ENCODE measurements around the gene ERICH3. TPM values are rescaled to one million over a fixed set of nuclear protein-coding genes. Genes with fewer than 3 reads are reported as not detected.

The ERICH3 gene
- total RNA-seq, 1 donor from 2014 or later = not detected

GRCh38 chr1:74571891-74572290 lies 101.7 kb downstream of the ERICH3 start:
- no peak overlapping the region for H3K27ac Mint-ChIP-seq
- no peaks in the 10 kb centered on the region for H3K4me1 Mint-ChIP-seq (ENCODE audit: low read depth)
- no peaks in the 10 kb centered on the region for H3K27me3 Mint-ChIP-seq (ENCODE audit: low read depth)
- intact Hi-C loops (cut with micrococcal nuclease) = no loop called here
- H3K4me3 Mint-ChIP-seq (ENCODE audit: low read depth) = no peak overlapping the region
- no peak for DNase-seq (ENCODE audit: low spot score)
- no peaks in the 10 kb centered on the region for H3K9me3 Mint-ChIP-seq
- H3K36me3 Mint-ChIP-seq (ENCODE audit: low read depth) = no peaks in the 10 kb centered on the region

- no peak for DNase-seq (ENCODE audit: low spot score)
These were observed 102.1 kb downstream of the ERICH3 start for GRCh38 chr1:74571493-74571800.

GRCh38 chr1:74570797-74571492 lies 102.6 kb downstream of the ERICH3 start:
- intact Hi-C loops (cut with micrococcal nuclease) = no loop called here
- no peak overlapping the region for H3K4me3 Mint-ChIP-seq (ENCODE audit: low read depth)
- H3K36me3 Mint-ChIP-seq (ENCODE audit: low read depth) = no peaks in the 10 kb centered on the region
- H3K9me3 Mint-ChIP-seq = no peaks in the 10 kb centered on the region
- H3K4me1 Mint-ChIP-seq (ENCODE audit: low read depth) = no peaks in the 10 kb centered on the region
- H3K27ac Mint-ChIP-seq = no peak overlapping the region
- H3K27me3 Mint-ChIP-seq (ENCODE audit: low read depth) = no peaks in the 10 kb centered on the region
- no peak for DNase-seq (ENCODE audit: low spot score)

More at GRCh38 chr1:74571493-74571800, 102.1 kb downstream of the ERICH3 start:
- H3K4me1 Mint-ChIP-seq (ENCODE audit: low read depth) = no peaks in the 10 kb centered on the region
- no peak overlapping the region for H3K4me3 Mint-ChIP-seq (ENCODE audit: low read depth)
- H3K9me3 Mint-ChIP-seq = no peaks in the 10 kb centered on the region
- H3K27ac Mint-ChIP-seq = no peak overlapping the region
- intact Hi-C loops (cut with micrococcal nuclease) = no loop called here
- no peaks in the 10 kb centered on the region for H3K36me3 Mint-ChIP-seq (ENCODE audit: low read depth)
- no peaks in the 10 kb centered on the region for H3K27me3 Mint-ChIP-seq (ENCODE audit: low read depth)

GRCh38 chr1:74549932-74550331 lies 123.7 kb downstream of the ERICH3 start:
- no peaks in the 10 kb centered on the region for H3K9me3 Mint-ChIP-seq
- H3K4me1 Mint-ChIP-seq (ENCODE audit: low read depth) = no peaks in the 10 kb centered on the region
- no peak overlapping the region for H3K27ac Mint-ChIP-seq
- no peak overlapping the region for H3K4me3 Mint-ChIP-seq (ENCODE audit: low read depth)
- H3K27me3 Mint-ChIP-seq (ENCODE audit: low read depth) = no peaks in the 10 kb centered on the region
- no peak for DNase-seq (ENCODE audit: low spot score)
- intact Hi-C loops (cut with micrococcal nuclease) = no loop called here
- no peaks in the 10 kb centered on the region for H3K36me3 Mint-ChIP-seq (ENCODE audit: low read depth)

- Mint-ChIP-seq H3K36me3 (ENCODE audit: low read depth) (no peaks in the 10 kb centered on the region), H3K4me3 (ENCODE audit: low read depth) (no peak overlapping the region), H3K27me3 (ENCODE audit: low read depth) (no peaks in the 10 kb centered on the region), H3K4me1 (ENCODE audit: low read depth) (no peaks in the 10 kb centered on the region), H3K27ac (no peak overlapping the region), H3K9me3 (no peaks in the 10 kb centered on the region)
- no peak for DNase-seq (ENCODE audit: low spot score)
- intact Hi-C loops (cut with micrococcal nuclease) = no loop called here
These were observed 124.4 kb downstream of the ERICH3 start for GRCh38 chr1:74548961-74549750.

GRCh38 chr1:74545821-74546220 lies 127.8 kb downstream of the ERICH3 start:
- DNase-seq (ENCODE audit: low spot score) = no peak
- Mint-ChIP-seq H3K27me3 (ENCODE audit: low read depth) (no peaks in the 10 kb centered on the region), H3K36me3 (ENCODE audit: low read depth) (no peaks in the 10 kb centered on the region), H3K4me3 (ENCODE audit: low read depth) (no peak overlapping the region), H3K27ac (no peak overlapping the region), H3K4me1 (ENCODE audit: low read depth) (no peaks in the 10 kb centered on the region), H3K9me3 (no peaks in the 10 kb centered on the region)
- intact Hi-C loops (cut with micrococcal nuclease) = no loop called here

- no peak for DNase-seq (ENCODE audit: low spot score)
- Mint-ChIP-seq H3K4me3 (ENCODE audit: low read depth) (no peak overlapping the region), H3K4me1 (ENCODE audit: low read depth) (no peaks in the 10 kb centered on the region), H3K27ac (no peak overlapping the region), H3K27me3 (ENCODE audit: low read depth) (no peaks in the 10 kb centered on the region), H3K36me3 (ENCODE audit: low read depth) (no peaks in the 10 kb centered on the region), H3K9me3 (no peaks in the 10 kb centered on the region)
- intact Hi-C loops (cut with micrococcal nuclease) = no loop called here
These were observed 139.4 kb downstream of the ERICH3 start for GRCh38 chr1:74534241-74534640.

- no peak for DNase-seq (ENCODE audit: low spot score)
These were observed 141.8 kb downstream of the ERICH3 start for GRCh38 chr1:74531796-74532195.

GRCh38 chr1:74530892-74531291 lies 142.7 kb downstream of the ERICH3 start:
- Mint-ChIP-seq H3K27ac (no peak overlapping the region), H3K4me3 (ENCODE audit: low read depth) (no peak overlapping the region), H3K27me3 (ENCODE audit: low read depth) (no peaks in the 10 kb centered on the region), H3K4me1 (ENCODE audit: low read depth) (no peaks in the 10 kb centered on the region), H3K36me3 (ENCODE audit: low read depth) (no peaks in the 10 kb centered on the region), H3K9me3 (no peaks in the 10 kb centered on the region)
- no peak for DNase-seq (ENCODE audit: low spot score)
- intact Hi-C loops (cut with micrococcal nuclease) = no loop called here

More at GRCh38 chr1:74531796-74532195, 141.8 kb downstream of the ERICH3 start:
- intact Hi-C loops (cut with micrococcal nuclease) = no loop called here
- Mint-ChIP-seq H3K36me3 (ENCODE audit: low read depth) (no peaks in the 10 kb centered on the region), H3K4me1 (ENCODE audit: low read depth) (no peaks in the 10 kb centered on the region), H3K27ac (no peak overlapping the region), H3K4me3 (ENCODE audit: low read depth) (no peak overlapping the region), H3K27me3 (ENCODE audit: low read depth) (no peaks in the 10 kb centered on the region), H3K9me3 (no peaks in the 10 kb centered on the region)

- H3K4me3 Mint-ChIP-seq (ENCODE audit: low read depth) = no peak overlapping the region
- no peaks in the 10 kb centered on the region for H3K9me3 Mint-ChIP-seq
- intact Hi-C loops (cut with micrococcal nuclease) = no loop called here
- no peak for DNase-seq (ENCODE audit: low spot score)
- no peak overlapping the region for H3K27ac Mint-ChIP-seq
- H3K36me3 Mint-ChIP-seq (ENCODE audit: low read depth) = no peaks in the 10 kb centered on the region
- H3K4me1 Mint-ChIP-seq (ENCODE audit: low read depth) = no peaks in the 10 kb centered on the region
- no peaks in the 10 kb centered on the region for H3K27me3 Mint-ChIP-seq (ENCODE audit: low read depth)
These were observed 145.5 kb downstream of the ERICH3 start for GRCh38 chr1:74528123-74528522.

- Mint-ChIP-seq H3K27me3 (ENCODE audit: low read depth) (no peaks in the 10 kb centered on the region), H3K9me3 (no peaks in the 10 kb centered on the region), H3K4me3 (ENCODE audit: low read depth) (no peak overlapping the region), H3K4me1 (ENCODE audit: low read depth) (no peaks in the 10 kb centered on the region), H3K27ac (no peak overlapping the region), H3K36me3 (ENCODE audit: low read depth) (no peaks in the 10 kb centered on the region)
- DNase-seq (ENCODE audit: low spot score) = no peak
- intact Hi-C loops (cut with micrococcal nuclease) = no loop called here
These were observed 146.9 kb downstream of the ERICH3 start for GRCh38 chr1:74526708-74527107.

- H3K4me1 Mint-ChIP-seq (ENCODE audit: low read depth) = no peaks in the 10 kb centered on the region
- H3K4me3 Mint-ChIP-seq (ENCODE audit: low read depth) = no peak overlapping the region
- no peaks in the 10 kb centered on the region for H3K36me3 Mint-ChIP-seq (ENCODE audit: low read depth)
- H3K27ac Mint-ChIP-seq = no peak overlapping the region
- H3K9me3 Mint-ChIP-seq = no peaks in the 10 kb centered on the region
- DNase-seq (ENCODE audit: low spot score) = no peak
- intact Hi-C loops (cut with micrococcal nuclease) = no loop called here
- no peaks in the 10 kb centered on the region for H3K27me3 Mint-ChIP-seq (ENCODE audit: low read depth)
These were observed 149.6 kb downstream of the ERICH3 start for GRCh38 chr1:74523873-74524480.

GRCh38 chr1:74522148-74522547 lies 151.4 kb downstream of the ERICH3 start:
- Mint-ChIP-seq H3K4me1 (ENCODE audit: low read depth) (no peaks in the 10 kb centered on the region), H3K27me3 (ENCODE audit: low read depth) (no peaks in the 10 kb centered on the region), H3K27ac (no peak overlapping the region), H3K9me3 (no peaks in the 10 kb centered on the region), H3K36me3 (ENCODE audit: low read depth) (no peaks in the 10 kb centered on the region), H3K4me3 (ENCODE audit: low read depth) (no peak overlapping the region)
- intact Hi-C loops (cut with micrococcal nuclease) = no loop called here
- DNase-seq (ENCODE audit: low spot score) = no peak

Measured in activated T-helper 2 cell treated with anti-CD3 and anti-CD28 coated beads, Interferon-gamma antibody, Interleukin-2, Interleukin-4, amounts not matched to agents 10 μg/mL and 5 μg/mL and 100 μg/mL, durations not matched to agents 14 hours and 24 hours and 36 hours (primary cell).